IMR-90 (cell line): ENCODE measurements around the gene CLNK. TPM values are rescaled to one million over a fixed set of nuclear protein-coding genes. Genes with fewer than 3 reads are reported as not detected.

Experiments
- ATAC-seq: fragments of 200-7000 bp; cut with Tn5 transposase; 2 replicates; pipeline ENCODE4 v1.9.1; 2020; ENCODE audit warnings: low read depth, mild to moderate bottlenecking, moderate library complexity
- BruUV-seq: library from RNA; stranded (reverse); fragments of 400-500 nt; replicated peaks from 2 replicates; lab custom pipeline; 2021; lab: Mats Ljungman, UMichigan
- CTCF ChIA-PET: fragments of 300-600 bp; formaldehyde crosslinking; extraction: SDS; loops from one replicate; lab custom pipeline; 2021; ENCODE audit warnings: antibody characterized with exemption; lab: Yijun Ruan, JAX
- POLR2A ChIA-PET: fragments of 300-600 bp; sonication (Branson Sonifier 250); formaldehyde crosslinking; loops from one replicate; lab custom pipeline; 2022; ENCODE audit warnings: antibody characterized with exemption; ENCODE audit not compliant: unreplicated experiment; lab: Charles Lee
- DNase-seq: peaks from one replicate; pipeline ENCODE4 v3.0.0; 2013
- H2AFZ ChIP-seq: replicated peaks from 2 replicates; pipeline ENCODE3; 2013; ENCODE audit warnings: low read length, mild to moderate bottlenecking; ENCODE audit not compliant: poor library complexity
- H2AK5ac ChIP-seq: 2 replicates; pipeline ENCODE4 v1.6.1; 2013; ENCODE audit warnings: low read depth, low read length, inconsistent platforms
- H2AK9ac ChIP-seq: replicated peaks from 2 replicates; pipeline ENCODE3; 2013; ENCODE audit warnings: mild to moderate bottlenecking, low read depth, low read length, moderate library complexity; ENCODE audit not compliant: poor library complexity
- H2BK120ac ChIP-seq: 2 replicates; pipeline ENCODE4 v1.6.1; 2013; ENCODE audit warnings: low read depth, low read length, inconsistent platforms
- H2BK15ac ChIP-seq: 3 replicates; pipeline ENCODE4 v1.6.1; 2013; ENCODE audit warnings: low read depth, low read length, inconsistent platforms
- H2BK20ac ChIP-seq: 2 replicates; pipeline ENCODE4 v1.6.1; 2013; ENCODE audit warnings: low read depth, mild to moderate bottlenecking, inconsistent platforms, low read length, moderate library complexity
- H2BK5ac ChIP-seq: 2 replicates; pipeline ENCODE4 v1.6.1; 2013; ENCODE audit warnings: mild to moderate bottlenecking, low read depth, low read length, inconsistent platforms; ENCODE audit not compliant: poor library complexity, severe bottlenecking
- H3K14ac ChIP-seq: replicated peaks from 2 replicates; pipeline ENCODE4 v1.6.1; 2013; ENCODE audit warnings: low read depth, low read length, inconsistent platforms
- H3K18ac ChIP-seq: 2 replicates; pipeline ENCODE4 v1.6.1; 2013; ENCODE audit warnings: low read depth, low read length, control low read depth
- H3K23ac ChIP-seq: 2 replicates; pipeline ENCODE4 v1.6.1; 2013; ENCODE audit warnings: low read depth, low read length, inconsistent platforms
- H3K27ac ChIP-seq: 2 replicates; pipeline ENCODE4 v1.5.1; 2013; ENCODE audit warnings: mild to moderate bottlenecking, control low read depth, low read length; ENCODE audit not compliant: insufficient read depth
- H3K27me3 ChIP-seq: 2 replicates; pipeline ENCODE4 v1.6.1; 2013; ENCODE audit warnings: low read length; ENCODE audit not compliant: control insufficient read depth, insufficient read depth
- H3K36me3 ChIP-seq: 2 replicates; pipeline ENCODE4 v1.6.1; 2013; ENCODE audit warnings: low read length, mixed read lengths; ENCODE audit not compliant: control insufficient read depth, insufficient read depth
- H3K4ac ChIP-seq: 2 replicates; pipeline ENCODE4 v1.6.1; 2013; ENCODE audit warnings: low read depth, low read length, inconsistent platforms
- H3K4me1 ChIP-seq: 2 replicates; pipeline ENCODE4 v1.6.1; 2013; ENCODE audit warnings: low read length, mixed read lengths; ENCODE audit not compliant: control insufficient read depth, insufficient read depth
- H3K4me2 ChIP-seq: 2 replicates; pipeline ENCODE4 v1.6.1; 2013; ENCODE audit warnings: low read depth, mild to moderate bottlenecking, control low read depth, low read length, moderate library complexity
- H3K4me3 ChIP-seq: 2 replicates; pipeline ENCODE4 v1.5.1; 2013; ENCODE audit warnings: low read depth, mild to moderate bottlenecking, control low read depth, low read length, moderate library complexity; ENCODE audit not compliant: insufficient read depth
- H3K56ac ChIP-seq: 2 replicates; pipeline ENCODE4 v1.6.1; 2013; ENCODE audit warnings: low read length, inconsistent platforms; ENCODE audit not compliant: insufficient read depth; ENCODE audit errors: extremely low read depth
- H3K79me1 ChIP-seq, 2 experiments: 2 replicates each; pipeline ENCODE4 v1.6.1; 2013; ENCODE audit warnings: low read length in 2 of 2, inconsistent platforms in 1 of 2, low read depth in 1 of 2
- H3K9ac ChIP-seq: 2 replicates; pipeline ENCODE4 v1.6.1; 2013; ENCODE audit warnings: low read depth, low read length, control low read depth
- H3K9me1 ChIP-seq: 2 replicates; pipeline ENCODE4 v1.6.1; 2013; ENCODE audit warnings: low read length, inconsistent platforms; ENCODE audit not compliant: insufficient read depth
- H3K9me3 ChIP-seq: 2 replicates; pipeline ENCODE4 v1.6.1; 2013; ENCODE audit warnings: low read length; ENCODE audit not compliant: control insufficient read depth, insufficient read depth
- H4K20me1 ChIP-seq: 2 replicates; pipeline ENCODE4 v1.6.1; 2013; ENCODE audit warnings: low read length, inconsistent platforms; ENCODE audit not compliant: insufficient read depth
- H4K5ac ChIP-seq: 2 replicates; pipeline ENCODE4 v1.6.1; 2013; ENCODE audit warnings: mild to moderate bottlenecking, low read depth, low read length, control low read depth
- H4K8ac ChIP-seq, 2 experiments: 2 replicates each; pipeline ENCODE4 v1.6.1; 2013; ENCODE audit warnings: low read depth in 2 of 2, low read length in 2 of 2, control low read depth in 1 of 2, inconsistent platforms in 1 of 2
- H4K91ac ChIP-seq: 2 replicates; pipeline ENCODE4 v1.6.1; 2013; ENCODE audit warnings: low read depth, low read length, inconsistent platforms; ENCODE audit not compliant: insufficient read depth
- BHLHE40 ChIP-seq: fragments of 150-350 bp; IDR thresholded peaks from 2 replicates; pipeline ENCODE4 v1.6.1; 2016; ENCODE audit warnings: mild to moderate bottlenecking, low read depth, low read length
- CTCF ChIP-seq: conservative IDR thresholded peaks from 2 replicates; pipeline ENCODE4 v1.5.1; 2012; ENCODE audit warnings: mild to moderate bottlenecking, low read depth, low read length, improper control_type of control experiment
- MAFK ChIP-seq: IDR thresholded peaks from 2 replicates; pipeline ENCODE4 v1.6.1; 2012; ENCODE audit warnings: low read depth, low read length, improper control_type of control experiment
- MXI1 ChIP-seq: IDR thresholded peaks from 2 replicates; pipeline ENCODE4 v1.6.1; 2012; ENCODE audit warnings: low read depth, mild to moderate bottlenecking, low read length, moderate library complexity, borderline replicate concordance
- POLR2A ChIP-seq: IDR thresholded peaks from 2 replicates; pipeline ENCODE4 v1.6.1; 2012; ENCODE audit warnings: mild to moderate bottlenecking, low read depth, low read length
- RCOR1 ChIP-seq: IDR thresholded peaks from 2 replicates; pipeline ENCODE4 v1.6.1; 2012; ENCODE audit warnings: mild to moderate bottlenecking, low read length, improper control_type of control experiment; ENCODE audit not compliant: insufficient replicate concordance
- RFX5 ChIP-seq: IDR thresholded peaks from 2 replicates; pipeline ENCODE4 v1.8.0; 2012; ENCODE audit warnings: low read depth, mild to moderate bottlenecking, low read length, moderate library complexity
- SMC3 ChIP-seq: fragments of 150-350 bp; IDR thresholded peaks from 2 replicates; pipeline ENCODE4 v1.6.1; 2016; ENCODE audit warnings: low read depth, mild to moderate bottlenecking, antibody characterized with exemption, low read length, moderate library complexity
- WGBS, 2 experiments: methylation state at CpG; one replicate each; pipeline versions ENCODE4 v1.1.5 to v1.1.7; 2013; ENCODE audit warnings: missing lambda C conversion rate in 2 of 2; ENCODE audit not compliant: insufficient read length in 1 of 2; ENCODE audit errors: extremely low coverage in 2 of 2; 5-methylcytosine and 5-hydroxymethylcytosine counted together
- dilution Hi-C: fragments of 300-500 bp; cut with HindIII; formaldehyde crosslinking; loops from one replicate; pipeline ENCODE4 v1.14.3; 2018; ENCODE audit warnings: low sequenced_read_pairs; ENCODE audit not compliant: unreplicated experiment
- in situ Hi-C: fragments of 300-500 bp; cut with MboI; formaldehyde crosslinking; loops from 3 replicates; pipeline ENCODE4 v1.14.3; 2019; ENCODE audit warnings: low sequenced_read_pairs, inconsistent platforms, mixed read lengths
- intact Hi-C: fragments of 100-400 bp; cut with micrococcal nuclease; formaldehyde crosslinking; loops from 2 replicates; pipeline ENCODE4 v1.10.0; 2022
- polyA plus RNA-seq, 3 experiments: library from polyadenylated mRNA; depleted of rRNA; stranded (reverse); fragments of >200 nt; gene quantifications; 2 replicates each; pipeline ENCODE4 v1.2.3, GENCODE V29; 2012; ENCODE audit warnings: low replicate concordance in 1 of 3
- total RNA-seq: library from RNA; depleted of rRNA; stranded (reverse); fragments of >200 nt; gene quantifications from 2 replicates; pipeline ENCODE4 v1.2.3, GENCODE V29; 2012
- TF ChIP-seq, protein P1 (sequence below): fragments of 150-350 bp; IDR thresholded peaks from 2 replicates; pipeline ENCODE4 v1.6.1; 2017; ENCODE audit warnings: mild to moderate bottlenecking, antibody characterized with exemption, low read length, low read depth

CLNK gene
- total and polyA plus RNA-seq, 2 of the 4 experiments (the other 2 are of a cell fraction): not detected

DNA sequence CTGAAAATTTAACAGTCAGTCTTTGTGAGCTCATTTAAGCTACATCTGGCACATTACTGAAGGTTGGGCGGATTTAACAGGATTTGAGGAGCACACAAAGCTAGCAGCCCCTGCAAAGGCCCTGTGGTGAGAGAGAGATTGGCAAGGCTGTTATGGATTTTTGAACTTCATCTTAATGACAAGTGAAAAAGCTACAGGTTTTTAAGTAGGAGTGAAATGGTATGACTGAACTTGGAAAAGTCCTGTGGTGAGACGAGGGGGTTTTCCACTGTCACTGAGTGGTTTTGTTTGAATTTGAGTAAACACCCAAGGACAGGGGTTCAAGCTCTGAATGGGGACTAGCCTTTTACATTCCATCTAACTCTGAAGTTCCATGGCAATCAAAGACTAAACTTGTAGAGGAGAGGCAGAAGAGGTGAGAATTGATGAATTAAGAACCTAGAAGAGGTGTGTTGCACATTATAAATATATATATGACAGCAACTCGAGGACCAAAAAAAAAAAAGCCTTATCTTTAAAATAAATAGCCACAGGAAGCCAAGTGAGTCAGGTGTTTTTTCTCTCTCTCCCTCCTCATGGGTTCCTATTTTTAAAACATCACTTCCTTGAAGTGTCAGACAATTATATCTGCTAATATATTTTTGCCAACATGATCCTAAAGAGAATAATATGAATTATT is 47.8 kb upstream of the CLNK start:
- TF ChIP-seq, protein P1, sequence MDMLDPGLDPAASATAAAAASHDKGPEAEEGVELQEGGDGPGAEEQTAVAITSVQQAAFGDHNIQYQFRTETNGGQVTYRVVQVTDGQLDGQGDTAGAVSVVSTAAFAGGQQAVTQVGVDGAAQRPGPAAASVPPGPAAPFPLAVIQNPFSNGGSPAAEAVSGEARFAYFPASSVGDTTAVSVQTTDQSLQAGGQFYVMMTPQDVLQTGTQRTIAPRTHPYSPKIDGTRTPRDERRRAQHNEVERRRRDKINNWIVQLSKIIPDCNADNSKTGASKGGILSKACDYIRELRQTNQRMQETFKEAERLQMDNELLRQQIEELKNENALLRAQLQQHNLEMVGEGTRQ: no peak
- TF ChIP-seq CTCF (no peak), MAFK (no peak), POLR2A (no peak), MXI1 (no peak), RFX5 (no peak), SMC3 (no peak), BHLHE40 (no peak), RCOR1 (no peak)
- Histone ChIP-seq H3K27me3 (peaks cover 2% of the 10 kb centered on the region), H2BK20ac (no peak overlapping the region), H3K9ac (no peak overlapping the region), H2AK5ac (no peak overlapping the region), H4K8ac (no peak overlapping the region), H4K5ac (no peak overlapping the region), H3K36me3 (no peaks in the 10 kb centered on the region), H2BK15ac (no peak overlapping the region), H3K9me1 (no peaks in the 10 kb centered on the region), H3K4me2 (no peak overlapping the region), H2BK120ac (no peak overlapping the region), H3K27ac (no peak overlapping the region), H3K4ac (no peak overlapping the region), H3K9me3 (no peaks in the 10 kb centered on the region), H2AK9ac (no peak overlapping the region), H4K91ac (no peak overlapping the region), H4K20me1 (no peaks in the 10 kb centered on the region), H2BK5ac (no peak overlapping the region), H3K18ac (no peak overlapping the region), H3K56ac (no peak overlapping the region), H3K14ac (no peak overlapping the region), H2AFZ (no peak overlapping the region), H3K4me3 (no peak overlapping the region), H3K79me1 (no peaks in the 10 kb centered on the region), H3K23ac (no peak overlapping the region), H3K4me1 (no peaks in the 10 kb centered on the region)
- WGBS, 2 experiments: no CpG with 5 or more reads among the region's 3 CpGs
- ATAC-seq: no peak
- in situ Hi-C loops (no loop called here), intact Hi-C loops (no loop called here), dilution Hi-C loops (no loop called here)
- CTCF ChIA-PET: no interaction called here
- DNase-seq: no peak
- POLR2A ChIA-PET: no interaction called here
- no TSS peak for BruUV-seq
